ENCODE measurements around the gene TAX1BP1.

TAX1BP1 gene

GRCh38 chr7:27784399-27785053 is 44.6 kb downstream of the TAX1BP1 start:
- DNase-seq: no peak

- DNase-seq: no peak
These were observed 48.5 kb downstream of the TAX1BP1 start for GRCh38 chr7:27788437-27788836.

- no peak for DNase-seq
These were observed 53.8 kb downstream of the TAX1BP1 start for GRCh38 chr7:27793780-27794179.

GRCh38 chr7:27795977-27796376 is 56.0 kb downstream of the TAX1BP1 start:
- no peak for DNase-seq

- DNase-seq: no peak
These were observed 59.2 kb downstream of the TAX1BP1 start for GRCh38 chr7:27799212-27799611.

GRCh38 chr7:27802999-27803398 is 63.0 kb downstream of the TAX1BP1 start:
- no peak for DNase-seq

- DNase-seq: no peak
These were observed 64.2 kb downstream of the TAX1BP1 start for GRCh38 chr7:27804139-27804538.

GRCh38 chr7:27808626-27809025 is 68.7 kb downstream of the TAX1BP1 start:
- DNase-seq: no peak

GRCh38 chr7:27810186-27810585 is 70.2 kb downstream of the TAX1BP1 start:
- no peak for DNase-seq

- DNase-seq: no peak
These were observed 72.7 kb downstream of the TAX1BP1 start for GRCh38 chr7:27812706-27813105.

- no peak for DNase-seq
These were observed 82.3 kb downstream of the TAX1BP1 start for GRCh38 chr7:27822245-27822644.

- DNase-seq: no peak
These were observed 85.9 kb downstream of the TAX1BP1 start for GRCh38 chr7:27825891-27826290.

- DNase-seq: no peak
These were observed 86.4 kb downstream of the TAX1BP1 start for GRCh38 chr7:27826357-27826756.

- no peak for DNase-seq
These were observed 94.4 kb downstream of the TAX1BP1 start for GRCh38 chr7:27834179-27834921.

- no peak for DNase-seq
These were observed 95.4 kb downstream of the TAX1BP1 start for GRCh38 chr7:27835376-27835775.

GRCh38 chr7:27836536-27836935 is 96.6 kb downstream of the TAX1BP1 start:
- no peak for DNase-seq

- DNase-seq: no peak
These were observed 99.1 kb downstream of the TAX1BP1 start for GRCh38 chr7:27839099-27839498.

- no peak for DNase-seq
These were observed 100.4 kb downstream of the TAX1BP1 start for GRCh38 chr7:27840313-27840712.

GRCh38 chr7:27840760-27841364 is 100.9 kb downstream of the TAX1BP1 start:
- no peak for DNase-seq

GRCh38 chr7:27842094-27842692 is 102.2 kb downstream of the TAX1BP1 start:
- no peak for DNase-seq

- DNase-seq: no peak
These were observed 102.9 kb downstream of the TAX1BP1 start for GRCh38 chr7:27842851-27843250.

- no peak for DNase-seq
These were observed 103.8 kb downstream of the TAX1BP1 start for GRCh38 chr7:27843584-27844305.

GRCh38 chr7:27846388-27846787 is 106.4 kb downstream of the TAX1BP1 start:
- no peak for DNase-seq
